ENCODE data around the gene OMP.
A peak's percentile ranks its signal among the peaks of the same experiment; 100 is the strongest.

The OMP gene

GRCh38 chr11:77136784-77137420, 34.3 kb downstream of the OMP start:
- Histone ChIP-seq H3K9me3 (ENCODE audit: control insufficient read depth in 2 of 2, low read length in 2 of 2) (no peaks in the 10 kb centered on the region), H3K27ac (ENCODE audit: low read depth in 2 of 2, low read length in 2 of 2) (no peak overlapping the region), H3K9ac (ENCODE audit: low read depth in 1 of 2, low read length in 2 of 2) (no peak overlapping the region), H3K36me3 (ENCODE audit: control insufficient read depth in 2 of 2, insufficient read depth in 2 of 2, low read length in 2 of 2) (no peaks in the 10 kb centered on the region), H3K27me3 (ENCODE audit: control insufficient read depth in 2 of 2, insufficient read depth in 2 of 2, low read length in 2 of 2) (peaks cover 0 to 4% of the 10 kb centered on the region in 2 donors), H3K4me3 (ENCODE audit: low read length in 2 of 2) (no peak overlapping the region), H3K4me1 (ENCODE audit: control insufficient read depth in 2 of 2, insufficient read depth in 2 of 2, low read length in 2 of 2) (peaks cover 0 to 21% of the 10 kb centered on the region in 2 donors)

GRCh38 chr11:77137421-77137820, 34.8 kb downstream of the OMP start:
- Histone ChIP-seq H3K4me1 (ENCODE audit: control insufficient read depth in 2 of 2, insufficient read depth in 2 of 2, low read length in 2 of 2) (peaks cover 0 to 21% of the 10 kb centered on the region in 2 donors), H3K36me3 (ENCODE audit: control insufficient read depth in 2 of 2, insufficient read depth in 2 of 2, low read length in 2 of 2) (no peaks in the 10 kb centered on the region)

GRCh38 chr11:77138106-77138649, 35.5 kb downstream of the OMP start:
- Histone ChIP-seq H3K4me1 (ENCODE audit: control insufficient read depth in 2 of 2, insufficient read depth in 2 of 2, low read length in 2 of 2) (peaks cover 0 to 21% of the 10 kb centered on the region in 2 donors), H3K36me3 (ENCODE audit: control insufficient read depth in 2 of 2, insufficient read depth in 2 of 2, low read length in 2 of 2) (no peaks in the 10 kb centered on the region), H3K27ac (ENCODE audit: low read depth in 2 of 2, low read length in 2 of 2) (no peak overlapping the region), H3K27me3 (ENCODE audit: control insufficient read depth in 2 of 2, insufficient read depth in 2 of 2, low read length in 2 of 2) (peaks cover 0 to 4% of the 10 kb centered on the region in 2 donors), H3K4me3 (ENCODE audit: low read length in 2 of 2) (no peak overlapping the region), H3K9ac (ENCODE audit: low read depth in 1 of 2, low read length in 2 of 2) (no peak overlapping the region), H3K9me3 (ENCODE audit: control insufficient read depth in 2 of 2, low read length in 2 of 2) (no peaks in the 10 kb centered on the region)

More at GRCh38 chr11:77137421-77137820, 34.8 kb downstream of the OMP start:
- H3K9ac ChIP-seq (ENCODE audit: low read depth in 1 of 2, low read length in 2 of 2): no peak overlapping the region
- no peaks in the 10 kb centered on the region for H3K9me3 ChIP-seq (ENCODE audit: control insufficient read depth in 2 of 2, low read length in 2 of 2)
- H3K27ac ChIP-seq (ENCODE audit: low read depth in 2 of 2, low read length in 2 of 2): no peak overlapping the region
- H3K27me3 ChIP-seq (ENCODE audit: control insufficient read depth in 2 of 2, insufficient read depth in 2 of 2, low read length in 2 of 2): peaks cover 0 to 4% of the 10 kb centered on the region in 2 donors
- H3K4me3 ChIP-seq (ENCODE audit: low read length in 2 of 2): no peak overlapping the region

- Histone ChIP-seq H3K36me3 (ENCODE audit: control insufficient read depth in 2 of 2, insufficient read depth in 2 of 2, low read length in 2 of 2) (no peaks in the 10 kb centered on the region), H3K4me1 (ENCODE audit: control insufficient read depth in 2 of 2, insufficient read depth in 2 of 2, low read length in 2 of 2) (peaks cover 0 to 21% of the 10 kb centered on the region in 2 donors), H3K27me3 (ENCODE audit: control insufficient read depth in 2 of 2, insufficient read depth in 2 of 2, low read length in 2 of 2) (peaks cover 0 to 4% of the 10 kb centered on the region in 2 donors), H3K27ac (ENCODE audit: low read depth in 2 of 2, low read length in 2 of 2) (no peak overlapping the region), H3K4me3 (ENCODE audit: low read length in 2 of 2) (no peak overlapping the region), H3K9me3 (ENCODE audit: control insufficient read depth in 2 of 2, low read length in 2 of 2) (no peaks in the 10 kb centered on the region), H3K9ac (ENCODE audit: low read depth in 1 of 2, low read length in 2 of 2) (no peak overlapping the region)
Measured at GRCh38 chr11:77139201-77139600, 36.6 kb downstream of the OMP start.

GRCh38 chr11:77140231-77140851, 37.7 kb downstream of the OMP start:
- Histone ChIP-seq H3K27ac (ENCODE audit: low read depth in 2 of 2, low read length in 2 of 2) (peak overlapping the region; percentile 38 to 65), H3K36me3 (ENCODE audit: control insufficient read depth in 2 of 2, insufficient read depth in 2 of 2, low read length in 2 of 2) (no peaks in the 10 kb centered on the region), H3K9me3 (ENCODE audit: control insufficient read depth in 2 of 2, low read length in 2 of 2) (no peaks in the 10 kb centered on the region), H3K27me3 (ENCODE audit: control insufficient read depth in 2 of 2, insufficient read depth in 2 of 2, low read length in 2 of 2) (peaks cover 0 to 4% of the 10 kb centered on the region in 2 donors), H3K4me1 (ENCODE audit: control insufficient read depth in 2 of 2, insufficient read depth in 2 of 2, low read length in 2 of 2) (peaks cover 9 to 30% of the 10 kb centered on the region in 2 donors), H3K9ac (ENCODE audit: low read depth in 1 of 2, low read length in 2 of 2) (peak overlapping the region in 1 of 2 donors; percentile 18), H3K4me3 (ENCODE audit: low read length in 2 of 2) (no peak overlapping the region)

GRCh38 chr11:77141034-77141433, 38.4 kb downstream of the OMP start:
- Histone ChIP-seq H3K4me3 (ENCODE audit: low read length in 2 of 2) (no peak overlapping the region), H3K27me3 (ENCODE audit: control insufficient read depth in 2 of 2, insufficient read depth in 2 of 2, low read length in 2 of 2) (peaks cover 0 to 4% of the 10 kb centered on the region in 2 donors), H3K27ac (ENCODE audit: low read depth in 2 of 2, low read length in 2 of 2) (peak overlapping the region in 1 of 2 donors; percentile 65), H3K9ac (ENCODE audit: low read depth in 1 of 2, low read length in 2 of 2) (no peak overlapping the region), H3K4me1 (ENCODE audit: control insufficient read depth in 2 of 2, insufficient read depth in 2 of 2, low read length in 2 of 2) (peaks cover 11 to 31% of the 10 kb centered on the region in 2 donors), H3K36me3 (ENCODE audit: control insufficient read depth in 2 of 2, insufficient read depth in 2 of 2, low read length in 2 of 2) (no peaks in the 10 kb centered on the region), H3K9me3 (ENCODE audit: control insufficient read depth in 2 of 2, low read length in 2 of 2) (no peaks in the 10 kb centered on the region)

- no peaks in the 10 kb centered on the region for H3K36me3 ChIP-seq (ENCODE audit: control insufficient read depth in 2 of 2, insufficient read depth in 2 of 2, low read length in 2 of 2)
- H3K27me3 ChIP-seq (ENCODE audit: control insufficient read depth in 2 of 2, insufficient read depth in 2 of 2, low read length in 2 of 2): no peaks in the 10 kb centered on the region
- H3K9me3 ChIP-seq (ENCODE audit: control insufficient read depth in 2 of 2, low read length in 2 of 2): no peaks in the 10 kb centered on the region
- H3K27ac ChIP-seq (ENCODE audit: low read depth in 2 of 2, low read length in 2 of 2): no peak overlapping the region
- no peak overlapping the region for H3K4me3 ChIP-seq (ENCODE audit: low read length in 2 of 2)
- H3K4me1 ChIP-seq (ENCODE audit: control insufficient read depth in 2 of 2, insufficient read depth in 2 of 2, low read length in 2 of 2): peaks cover 11 to 31% of the 10 kb centered on the region in 2 donors
- H3K9ac ChIP-seq (ENCODE audit: low read depth in 1 of 2, low read length in 2 of 2): no peak overlapping the region
Measured at GRCh38 chr11:77141475-77141874, 38.8 kb downstream of the OMP start.

- H3K27ac ChIP-seq (ENCODE audit: low read depth in 2 of 2, low read length in 2 of 2): no peak overlapping the region
- H3K4me1 ChIP-seq (ENCODE audit: control insufficient read depth in 2 of 2, insufficient read depth in 2 of 2, low read length in 2 of 2): peaks cover 11 to 26% of the 10 kb centered on the region in 2 donors
- H3K9ac ChIP-seq (ENCODE audit: low read depth in 1 of 2, low read length in 2 of 2): no peak overlapping the region
- no peak overlapping the region for H3K4me3 ChIP-seq (ENCODE audit: low read length in 2 of 2)
- H3K27me3 ChIP-seq (ENCODE audit: control insufficient read depth in 2 of 2, insufficient read depth in 2 of 2, low read length in 2 of 2): no peaks in the 10 kb centered on the region
- no peaks in the 10 kb centered on the region for H3K36me3 ChIP-seq (ENCODE audit: control insufficient read depth in 2 of 2, insufficient read depth in 2 of 2, low read length in 2 of 2)
- no peaks in the 10 kb centered on the region for H3K9me3 ChIP-seq (ENCODE audit: control insufficient read depth in 2 of 2, low read length in 2 of 2)
Measured at GRCh38 chr11:77142091-77142975, 39.7 kb downstream of the OMP start.

- no peak overlapping the region for H3K9ac ChIP-seq (ENCODE audit: low read depth in 1 of 2, low read length in 2 of 2)
- H3K4me3 ChIP-seq (ENCODE audit: low read length in 2 of 2): no peak overlapping the region
- no peak overlapping the region for H3K27ac ChIP-seq (ENCODE audit: low read depth in 2 of 2, low read length in 2 of 2)
- H3K4me1 ChIP-seq (ENCODE audit: control insufficient read depth in 2 of 2, insufficient read depth in 2 of 2, low read length in 2 of 2): peaks cover 14 to 30% of the 10 kb centered on the region in 2 donors
- no peaks in the 10 kb centered on the region for H3K27me3 ChIP-seq (ENCODE audit: control insufficient read depth in 2 of 2, insufficient read depth in 2 of 2, low read length in 2 of 2)
- H3K36me3 ChIP-seq (ENCODE audit: control insufficient read depth in 2 of 2, insufficient read depth in 2 of 2, low read length in 2 of 2): no peaks in the 10 kb centered on the region
- H3K9me3 ChIP-seq (ENCODE audit: control insufficient read depth in 2 of 2, low read length in 2 of 2): no peaks in the 10 kb centered on the region
Measured at GRCh38 chr11:77143405-77144020, 40.9 kb downstream of the OMP start.

Measured in mucosa of rectum (tissue), 2 donors.